Stimulated activated CD4-positive, alpha-beta T cell treated with anti-CD3 and anti-CD28 coated beads, Interleukin-1b, Interleukin-23, amount 100 ng/mL, for 4 hours (primary cell): ENCODE measurements around the gene PAXIP1.
"Not testable (repeated sequence)": the region's sequence is repeated elsewhere in the genome, so short reads cannot be mapped to it uniquely, and the experiment has no call there.

Experiments
- DNase-seq, 2 donors: peaks; one replicate each; pipeline ENCODE4 v3.0.0-alpha.2; 2020; ENCODE audit warnings: low read depth in 2 of 2

Gene PAXIP1

GRCh38 chr7:155003092-155003375, at the start of gene PAXIP1:
PAXIP1 (minus strand) TSS chr7:155003124; CDS start chr7:155002929, 195 bp downstream.
- DNase-seq = peak; percentile 49 to 63

DNA sequence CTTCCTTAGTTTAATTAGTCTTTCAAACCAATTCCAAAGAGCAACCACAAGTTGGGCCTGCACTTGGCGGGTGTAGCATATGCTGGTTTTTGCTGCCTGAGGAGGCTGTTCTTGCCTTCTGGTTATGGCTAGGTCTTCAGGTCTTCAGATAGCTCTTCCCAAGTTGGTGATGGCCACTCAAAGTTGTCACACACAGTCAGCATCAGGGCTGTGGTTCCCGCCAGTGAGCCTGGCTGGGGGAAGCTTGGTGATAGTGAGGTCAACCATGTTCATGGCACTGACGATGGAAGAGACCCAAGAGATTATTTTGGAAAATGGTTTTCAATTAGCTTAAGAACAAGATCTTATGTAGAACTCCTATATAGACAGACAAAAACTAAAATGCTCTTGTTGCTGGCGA, 48.4 kb upstream of the PAXIP1 start:
- no peak for DNase-seq

- no peak for DNase-seq
Observed at GRCh38 chr7:155048006-155048405, 45.1 kb upstream of the PAXIP1 start.

GRCh38 chr7:155043756-155044155, 40.8 kb upstream of the PAXIP1 start:
- no peak for DNase-seq

GRCh38 chr7:155038335-155038734, 35.4 kb upstream of the PAXIP1 start:
- DNase-seq = no peak

- DNase-seq = not testable (repeated sequence)
Observed at GRCh38 chr7:155034495-155034894, 31.6 kb upstream of the PAXIP1 start.

DNA sequence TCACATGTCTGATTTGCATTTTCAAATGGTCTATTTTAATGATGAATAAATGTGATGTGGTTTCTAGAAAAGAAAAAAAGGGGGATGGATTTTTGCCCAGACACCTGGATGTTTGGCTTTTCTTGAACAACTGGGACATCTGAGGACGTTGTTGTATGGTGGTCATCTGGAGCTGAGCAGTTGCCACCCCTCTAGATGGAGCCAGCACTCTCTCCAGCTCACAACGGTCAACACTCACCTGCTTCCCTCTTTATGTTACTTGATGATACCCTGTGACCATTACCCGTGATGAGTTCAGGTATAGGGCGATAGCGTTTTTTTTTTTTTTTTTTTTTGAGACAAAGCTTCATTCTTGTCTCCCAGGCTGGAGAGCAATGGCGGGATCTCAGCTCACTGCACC, 30.1 kb upstream of the PAXIP1 start:
- DNase-seq = no peak

- no peak for DNase-seq
Observed at GRCh38 chr7:155027879-155028278, 25.0 kb upstream of the PAXIP1 start.

GRCh38 chr7:155021699-155022145, 18.8 kb upstream of the PAXIP1 start:
- no peak for DNase-seq

GRCh38 chr7:155020996-155021395, 18.1 kb upstream of the PAXIP1 start:
- no peak for DNase-seq

GRCh38 chr7:155017834-155018233, 14.9 kb upstream of the PAXIP1 start:
- no peak for DNase-seq

- no peak for DNase-seq
Observed at GRCh38 chr7:155011086-155011485, 8.2 kb upstream of the PAXIP1 start.

GRCh38 chr7:155009570-155010157, 6.7 kb upstream of the PAXIP1 start:
- peak in 1 of 2 donors; percentile 15 for DNase-seq

DNA sequence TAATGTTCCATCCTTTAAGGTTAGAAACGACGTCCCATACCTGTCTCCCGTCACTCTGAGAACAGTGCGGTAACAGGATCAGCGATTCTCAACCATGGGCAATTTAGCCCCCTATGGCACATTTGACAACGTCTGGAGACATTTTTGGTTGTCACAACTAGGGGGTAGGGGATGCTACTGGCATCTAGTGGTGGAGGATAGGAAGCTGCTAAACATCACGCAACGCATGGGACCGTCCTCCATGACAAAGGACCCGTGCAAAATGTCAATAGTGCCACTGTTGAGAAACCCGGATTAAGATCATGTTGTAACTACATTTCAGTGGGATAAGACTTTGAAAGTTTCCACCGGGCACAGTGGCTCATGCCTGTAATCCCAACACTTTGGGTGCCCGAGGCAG, 5.0 kb upstream of the PAXIP1 start:
- DNase-seq = peak; percentile 9 to 12

GRCh38 chr7:155003376-155004214, 671 bp upstream of the PAXIP1 start:
- peak; percentile 72 to 90 for DNase-seq

DNA sequence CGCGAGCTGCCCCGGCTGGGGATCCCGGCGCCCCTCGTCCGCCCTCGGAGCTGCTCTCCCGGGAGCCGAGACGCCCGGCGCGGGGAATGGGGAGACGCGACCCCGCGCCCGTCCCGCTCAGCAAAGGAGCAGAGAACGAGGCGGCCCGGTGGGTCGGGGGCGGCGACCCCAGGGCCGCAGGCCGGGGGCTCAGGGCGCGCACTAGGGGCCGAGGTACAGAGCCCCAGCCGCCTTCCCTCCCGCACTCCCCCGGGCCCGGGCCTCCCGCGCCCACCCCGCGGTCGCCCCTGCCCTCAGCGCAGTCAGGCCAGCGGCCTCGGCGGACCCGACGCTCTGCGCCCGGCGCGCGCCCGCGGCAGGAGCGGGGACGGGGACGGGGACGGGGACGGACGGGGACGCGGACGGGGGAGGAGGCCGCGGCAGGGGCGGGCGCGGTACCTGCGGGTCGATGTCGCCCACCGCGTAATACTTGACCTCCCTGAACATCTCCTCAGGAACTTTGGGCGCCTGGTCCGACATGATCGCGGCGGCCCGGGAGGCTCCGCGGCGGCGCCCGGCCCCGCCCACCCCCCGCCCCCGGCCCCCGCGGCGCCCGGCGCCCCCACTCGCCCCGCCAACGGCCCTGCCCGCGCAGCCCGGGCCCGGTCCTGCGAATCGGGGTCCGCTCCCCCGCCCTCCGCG, 373 bp downstream of the PAXIP1 start:
- no peak for DNase-seq

DNA sequence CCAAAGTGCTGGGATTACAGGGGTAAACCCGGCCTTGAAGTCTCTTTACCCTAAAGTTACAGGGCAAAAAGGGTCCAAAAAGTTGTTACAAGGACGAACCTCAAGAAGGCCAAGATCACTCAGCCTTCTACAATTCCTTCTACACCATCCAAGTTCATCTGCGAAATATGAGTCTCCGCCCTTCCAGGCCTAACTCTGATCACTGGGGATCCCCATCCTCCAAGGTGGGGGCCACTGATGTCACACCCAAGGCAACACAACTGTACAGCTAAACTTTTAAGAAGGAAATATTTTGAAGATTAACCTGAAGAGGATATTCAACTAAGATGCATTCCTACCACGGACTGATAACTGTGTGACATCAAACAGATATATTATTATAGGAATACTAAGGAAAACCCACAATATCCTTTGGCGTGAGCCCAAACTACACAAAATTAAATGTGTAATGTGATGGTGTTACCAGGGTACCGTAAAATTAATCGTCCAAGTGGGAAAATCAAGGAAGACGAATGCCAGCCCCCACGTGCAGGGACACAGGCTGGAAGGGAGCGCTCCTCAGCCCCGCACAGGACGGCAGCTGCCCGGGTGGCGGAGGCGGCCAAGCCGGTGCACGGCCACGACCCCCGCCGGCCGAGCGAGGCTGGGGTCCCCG, 1.0 kb downstream of the PAXIP1 start:
- no peak for DNase-seq

DNA sequence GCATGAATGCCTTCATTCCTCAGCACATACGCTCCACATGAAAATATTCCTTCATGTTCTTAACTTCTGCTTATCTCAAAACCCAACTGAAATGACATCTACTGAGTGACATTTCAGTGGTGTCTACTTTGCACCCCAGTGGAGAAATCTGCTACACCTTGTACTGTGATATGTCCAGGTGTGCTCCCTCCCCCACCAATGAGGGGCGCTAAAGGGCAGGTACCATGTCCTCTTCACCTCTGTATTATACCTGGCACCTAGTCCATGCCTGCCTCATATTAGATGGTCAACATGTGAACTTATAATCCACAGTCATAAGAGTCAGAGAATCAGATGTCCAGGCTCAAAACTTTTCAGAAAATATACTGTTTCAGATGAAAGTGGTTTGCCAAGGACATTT, 2.1 kb downstream of the PAXIP1 start:
- no peak for DNase-seq

DNA sequence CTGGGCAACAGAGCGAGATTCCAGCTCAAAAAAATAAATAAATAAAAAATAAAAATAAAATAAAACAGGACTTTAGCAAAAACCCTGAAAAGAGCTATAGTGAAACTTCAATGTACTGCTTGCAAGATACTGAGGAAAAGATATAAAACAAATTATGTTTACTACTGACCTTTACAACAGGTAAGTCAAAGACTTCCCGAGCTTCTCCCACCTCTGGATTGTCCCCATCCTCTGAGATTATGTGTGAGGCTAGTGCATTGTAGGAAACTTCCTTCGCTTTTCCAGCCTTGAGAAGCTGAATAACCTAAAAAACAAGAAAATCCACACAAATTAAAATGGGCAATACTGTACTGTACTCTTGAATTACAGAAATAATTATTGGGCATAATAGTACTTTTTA, 4.4 kb downstream of the PAXIP1 start:
- no peak for DNase-seq

DNA sequence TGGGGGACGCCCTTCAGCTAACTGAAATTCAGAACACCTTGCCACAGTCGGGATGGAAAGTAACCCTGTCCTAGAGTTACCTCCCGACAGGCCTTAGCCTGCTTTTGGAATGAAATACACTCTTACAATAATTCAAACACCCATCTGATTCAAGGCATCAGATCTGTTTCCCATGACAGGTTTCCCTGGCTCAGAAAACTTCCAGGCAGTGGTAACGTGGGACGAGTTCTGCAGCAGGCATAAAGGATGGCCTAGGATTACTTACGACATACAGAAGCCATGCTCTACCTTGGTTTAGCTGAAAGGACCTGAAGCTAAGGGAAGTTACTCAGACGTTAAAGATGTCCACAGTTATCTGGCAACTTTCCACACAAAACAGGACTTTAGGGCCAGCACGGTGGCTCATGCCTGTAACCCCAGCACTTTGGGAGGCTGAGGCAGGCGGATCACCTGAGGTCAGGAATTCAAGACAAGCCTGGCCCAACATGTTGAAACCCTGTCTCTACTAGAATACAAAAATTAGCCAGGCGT, 5.0 kb downstream of the PAXIP1 start:
- no peak for DNase-seq

DNA sequence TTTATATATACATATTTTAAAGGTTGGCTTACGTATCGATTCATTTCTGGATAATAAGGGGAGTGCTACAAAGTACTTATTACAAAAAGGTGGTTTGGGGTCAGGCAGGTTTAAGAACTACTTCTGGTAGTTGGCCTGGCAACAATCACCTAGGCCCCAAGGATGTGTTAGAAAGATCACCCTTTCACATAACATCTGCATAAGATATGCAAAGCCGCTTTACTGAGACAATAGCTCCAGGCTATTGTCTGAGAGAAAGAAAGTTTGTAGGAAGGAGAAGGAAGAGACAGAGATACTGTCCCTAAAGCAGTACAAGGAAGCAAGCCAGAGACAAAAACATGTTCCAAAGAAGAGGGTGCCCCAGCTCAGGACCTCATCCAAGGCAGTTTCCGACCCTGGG, 6.2 kb downstream of the PAXIP1 start:
- no peak for DNase-seq

GRCh38 chr7:154996101-154996500, 6.8 kb downstream of the PAXIP1 start:
- DNase-seq = no peak
